KMS-11 (cell line): ENCODE measurements around the gene ENDOU.

Experiments used
- H2AFZ ChIP-seq: fragments of 200-600 bp; sonication (generic); 2 replicates; pipeline ENCODE4 v1.6.1; 2016; ENCODE audit warnings: antibody characterized with exemption, mixed run types, low read depth
- H3K27ac ChIP-seq: fragments of 200-600 bp; sonication (generic); 2 replicates; pipeline ENCODE4 v1.6.1; 2016; ENCODE audit warnings: mild to moderate bottlenecking, mixed run types
- H3K27me3 ChIP-seq: fragments of 200-600 bp; sonication (generic); 2 replicates; pipeline ENCODE4 v1.6.1; 2017; ENCODE audit warnings: mild to moderate bottlenecking, low read depth, mixed run types, moderate library complexity; ENCODE audit not compliant: insufficient read depth
- H3K36me3 ChIP-seq: fragments of 200-600 bp; sonication (generic); 2 replicates; pipeline ENCODE4 v1.6.1; 2017; ENCODE audit warnings: mild to moderate bottlenecking, mixed run types; ENCODE audit not compliant: insufficient read depth
- H3K4me1 ChIP-seq: fragments of 200-600 bp; sonication (generic); 2 replicates; pipeline ENCODE4 v1.6.1; 2016; ENCODE audit warnings: mild to moderate bottlenecking, low read depth, mixed run types; ENCODE audit not compliant: poor library complexity, severe bottlenecking
- H3K4me2 ChIP-seq: fragments of 200-600 bp; sonication (generic); 2 replicates; pipeline ENCODE4 v1.7.0; 2016; ENCODE audit warnings: mild to moderate bottlenecking, mixed run types
- H3K4me3 ChIP-seq: fragments of 200-600 bp; sonication (generic); IDR thresholded peaks from 2 replicates; pipeline ENCODE4 v1.6.1; 2017; ENCODE audit warnings: low read depth, low read length, mixed read lengths; ENCODE audit not compliant: insufficient read depth
- H3K79me2 ChIP-seq: fragments of 200-600 bp; sonication (generic); 2 replicates; pipeline ENCODE4 v1.6.1; 2016; ENCODE audit warnings: low read depth, mixed run types; ENCODE audit not compliant: insufficient read depth
- H3K9ac ChIP-seq: fragments of 200-600 bp; sonication (generic); 2 replicates; pipeline ENCODE4 v1.6.1; 2016; ENCODE audit warnings: mild to moderate bottlenecking, mixed run types
- H4K20me1 ChIP-seq: fragments of 200-600 bp; sonication (generic); 2 replicates; pipeline ENCODE4 v1.6.1; 2016; ENCODE audit warnings: mild to moderate bottlenecking, mixed run types; ENCODE audit not compliant: insufficient read depth
- TF ChIP-seq, protein P1 (sequence below): fragments of 200-600 bp; sonication (generic); conservative IDR thresholded peaks from 2 replicates; pipeline ENCODE4 v1.6.1; 2017; ENCODE audit warnings: low read depth, mild to moderate bottlenecking, antibody characterized with exemption, low read length, moderate library complexity, mixed read lengths

ENDOU gene

GRCh38 chr12:47743311-47743860 is 18.1 kb upstream of the ENDOU start:
- H3K4me3 ChIP-seq = no peak overlapping the region
- H2AFZ ChIP-seq = no peak overlapping the region
- peaks cover 61% of the 10 kb centered on the region for H3K4me1 ChIP-seq
- H3K9ac ChIP-seq = no peak overlapping the region
- H3K27me3 ChIP-seq = no peaks in the 10 kb centered on the region
- H3K4me2 ChIP-seq = no peak overlapping the region
- H3K27ac ChIP-seq = no peak overlapping the region
- H3K79me2 ChIP-seq = no peaks in the 10 kb centered on the region
- H4K20me1 ChIP-seq = no peaks in the 10 kb centered on the region
- no peaks in the 10 kb centered on the region for H3K36me3 ChIP-seq
- TF ChIP-seq, protein P1, sequence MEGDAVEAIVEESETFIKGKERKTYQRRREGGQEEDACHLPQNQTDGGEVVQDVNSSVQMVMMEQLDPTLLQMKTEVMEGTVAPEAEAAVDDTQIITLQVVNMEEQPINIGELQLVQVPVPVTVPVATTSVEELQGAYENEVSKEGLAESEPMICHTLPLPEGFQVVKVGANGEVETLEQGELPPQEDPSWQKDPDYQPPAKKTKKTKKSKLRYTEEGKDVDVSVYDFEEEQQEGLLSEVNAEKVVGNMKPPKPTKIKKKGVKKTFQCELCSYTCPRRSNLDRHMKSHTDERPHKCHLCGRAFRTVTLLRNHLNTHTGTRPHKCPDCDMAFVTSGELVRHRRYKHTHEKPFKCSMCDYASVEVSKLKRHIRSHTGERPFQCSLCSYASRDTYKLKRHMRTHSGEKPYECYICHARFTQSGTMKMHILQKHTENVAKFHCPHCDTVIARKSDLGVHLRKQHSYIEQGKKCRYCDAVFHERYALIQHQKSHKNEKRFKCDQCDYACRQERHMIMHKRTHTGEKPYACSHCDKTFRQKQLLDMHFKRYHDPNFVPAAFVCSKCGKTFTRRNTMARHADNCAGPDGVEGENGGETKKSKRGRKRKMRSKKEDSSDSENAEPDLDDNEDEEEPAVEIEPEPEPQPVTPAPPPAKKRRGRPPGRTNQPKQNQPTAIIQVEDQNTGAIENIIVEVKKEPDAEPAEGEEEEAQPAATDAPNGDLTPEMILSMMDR = no peak

DNA sequence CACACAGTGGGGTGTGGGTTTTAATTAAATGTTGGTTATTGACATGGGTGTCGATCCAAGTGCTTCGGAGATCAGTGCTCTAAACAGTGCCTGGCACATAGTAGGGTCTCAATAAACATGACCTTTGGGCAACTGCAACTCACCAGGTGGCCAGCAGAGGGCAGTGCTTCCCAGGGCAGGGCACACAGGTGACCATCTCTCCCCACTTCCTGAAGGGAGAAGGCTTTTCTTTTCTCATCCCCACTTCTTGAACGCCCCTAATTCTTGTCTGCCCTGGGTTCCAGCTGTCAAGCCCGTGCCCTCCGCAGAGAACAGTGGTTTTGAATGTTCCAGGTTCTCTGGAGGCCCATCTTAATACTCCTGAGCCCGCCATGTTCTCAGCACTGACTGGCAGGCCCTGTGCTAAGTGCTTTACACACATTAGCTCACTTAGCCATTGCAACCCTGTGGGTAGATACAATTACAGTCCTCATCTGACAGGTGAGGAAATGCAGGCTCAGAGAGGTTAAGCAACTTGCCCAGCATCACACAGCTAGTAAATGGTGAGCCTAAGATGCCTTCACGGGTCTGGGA is 17.0 kb upstream of the ENDOU start:
- TF ChIP-seq, protein P1 = peak; percentile 98
- no peak overlapping the region for H3K27ac ChIP-seq

GRCh38 chr12:47741340-47741703 is 16.0 kb upstream of the ENDOU start:
- peaks cover 53% of the 10 kb centered on the region for H3K4me1 ChIP-seq

More for the DNA sequence above, 17.0 kb upstream of the ENDOU start:
- Histone ChIP-seq H3K27me3 (no peaks in the 10 kb centered on the region), H4K20me1 (no peaks in the 10 kb centered on the region), H3K4me2 (peak overlapping the region; percentile 100; the same call in 1 of the 2 replicates), H3K79me2 (no peaks in the 10 kb centered on the region), H3K4me1 (peaks cover 58% of the 10 kb centered on the region), H3K4me3 (no peak overlapping the region), H3K9ac (no peak overlapping the region), H3K36me3 (no peaks in the 10 kb centered on the region), H2AFZ (no peak overlapping the region)

DNA sequence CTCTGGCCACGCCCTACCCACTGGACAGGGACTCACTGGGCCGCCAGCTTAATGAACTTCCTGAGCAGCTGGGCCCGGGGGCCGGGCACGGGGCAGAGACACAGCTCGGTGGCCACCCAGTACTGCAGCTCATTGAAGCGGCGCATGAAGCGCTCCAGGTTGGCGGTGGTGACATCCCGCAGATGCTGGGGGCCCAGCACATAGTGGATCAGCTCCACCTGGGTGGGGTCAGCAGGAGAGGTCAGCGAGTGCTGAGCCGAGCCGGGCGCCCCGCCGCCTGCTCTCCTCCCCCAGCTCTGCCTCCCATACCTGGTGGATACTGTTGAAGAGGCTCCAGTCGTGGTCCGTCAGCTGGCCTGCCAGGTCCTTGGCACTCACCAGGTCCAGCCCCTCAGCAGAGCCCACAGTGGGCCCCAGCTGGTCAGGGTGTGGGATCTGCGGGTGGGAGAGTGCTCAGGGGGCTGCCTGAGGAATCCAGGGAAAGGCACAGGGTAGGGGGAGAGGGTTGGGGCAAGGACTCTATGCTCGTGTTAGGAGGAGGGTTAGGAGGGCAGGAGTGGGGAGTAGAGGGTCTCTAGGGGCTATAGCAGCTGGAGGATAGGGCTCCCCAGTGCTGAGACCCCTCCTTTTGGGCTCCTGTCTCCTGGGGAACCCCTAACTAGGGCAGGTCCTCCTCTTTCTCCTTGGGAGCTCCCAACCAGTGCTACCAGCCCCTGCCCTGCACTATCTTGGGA is 15.5 kb upstream of the ENDOU start:
- H3K27me3 ChIP-seq = no peaks in the 10 kb centered on the region
- no peaks in the 10 kb centered on the region for H4K20me1 ChIP-seq
- no peaks in the 10 kb centered on the region for H3K79me2 ChIP-seq
- H3K4me1 ChIP-seq = peaks cover 53% of the 10 kb centered on the region
- H3K36me3 ChIP-seq = no peaks in the 10 kb centered on the region
- H3K4me3 ChIP-seq = no peak overlapping the region
- H3K27ac ChIP-seq = peak overlapping the region; percentile 74
- H3K9ac ChIP-seq = peak overlapping the region; percentile 54; the same call in 1 of the 2 replicates
- H2AFZ ChIP-seq = peak overlapping the region; percentile 64
- H3K4me2 ChIP-seq = peak overlapping the region; percentile 100
- TF ChIP-seq, protein P1 = no peak; the same call in 1 of the 2 replicates

More at GRCh38 chr12:47741340-47741703, 16.0 kb upstream of the ENDOU start:
- H3K4me2 ChIP-seq = peak overlapping the region; percentile 100
- H3K27me3 ChIP-seq = no peaks in the 10 kb centered on the region
- H4K20me1 ChIP-seq = no peaks in the 10 kb centered on the region
- no peaks in the 10 kb centered on the region for H3K79me2 ChIP-seq
- H2AFZ ChIP-seq = peak overlapping the region; percentile 64; the same call in 1 of the 2 replicates
- peak overlapping the region; percentile 54; the same call in 1 of the 2 replicates for H3K9ac ChIP-seq
- H3K27ac ChIP-seq = peak overlapping the region; percentile 74
- H3K36me3 ChIP-seq = no peaks in the 10 kb centered on the region
- TF ChIP-seq, protein P1 = no peak
- H3K4me3 ChIP-seq = no peak overlapping the region
